IPS DF 4.7 (cell line): Measurements from ENCODE around the gene SPATA7.

Experiments used
- DNase-seq: peaks from one replicate; pipeline ENCODE4 v3.0.0-alpha.2; 2013; ENCODE audit warnings: low spot score; ENCODE audit errors: extremely low read depth

The SPATA7 gene

DNA sequence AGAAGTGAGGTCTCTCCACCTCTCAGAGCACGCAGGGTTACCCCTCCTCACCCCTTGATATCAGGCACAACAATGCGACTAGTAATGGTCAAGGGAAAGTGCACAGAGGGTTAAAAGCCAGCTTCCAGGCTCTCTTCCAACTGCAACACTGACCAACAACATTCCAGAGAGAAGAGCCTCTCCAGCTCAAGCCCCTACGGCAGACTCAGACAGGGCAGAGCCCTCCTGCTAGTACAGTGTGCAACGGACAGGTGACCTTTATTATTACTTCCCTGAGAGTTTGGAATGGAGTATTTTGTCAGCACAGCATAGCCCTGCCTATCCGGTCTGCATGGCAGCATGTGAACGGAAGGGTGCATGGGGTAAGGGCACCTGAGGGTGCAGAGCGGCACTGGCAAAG is 96.3 kb downstream of the SPATA7 start:
- DNase-seq = no peak

DNA sequence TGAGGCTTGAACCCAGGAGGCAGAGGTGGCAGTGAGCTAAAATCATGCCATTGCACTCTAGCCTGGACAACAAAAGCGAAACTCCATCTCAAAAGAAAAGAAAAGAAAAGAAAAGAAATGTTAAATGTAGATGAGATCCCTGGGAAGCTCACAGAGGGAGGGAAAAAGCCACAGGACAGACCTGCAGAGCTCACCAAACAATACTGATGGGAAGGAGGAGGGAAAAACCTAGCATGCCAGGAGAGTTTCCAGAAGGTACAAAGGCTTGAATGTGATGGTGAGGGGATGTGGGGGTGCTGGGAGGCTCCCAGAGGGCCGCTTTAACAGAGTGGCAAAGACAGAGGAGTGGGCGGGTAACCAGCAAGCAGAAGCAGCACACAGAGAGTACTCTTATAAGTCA is 97.1 kb downstream of the SPATA7 start:
- DNase-seq = no peak
